ENCODE results near the gene ZNF391. TPM values are rescaled to one million over a fixed set of nuclear protein-coding genes. Genes with fewer than 3 reads are reported as not detected.

ZNF391 gene
- total RNA-seq, 1 experiment from 2014 or later = 5.0 TPM

GRCh38 chr6:27452496-27452897 is 63.9 kb downstream of the ZNF391 start:
- intact Hi-C loops (cut with micrococcal nuclease; ENCODE audit: unreplicated experiment) = no loop called here
- POLR2A ChIA-PET = no interaction called here
- no peak overlapping the region for H3K4me3 ChIP-seq (ENCODE audit: low read depth, low read length)
- peaks cover 61% of the 10 kb centered on the region for H3K9me3 Mint-ChIP-seq (ENCODE audit: unreplicated experiment)
- TF ChIP-seq CTCF (IDR thresholded peaks at IDR 0.05; ENCODE audit: insufficient read depth in 1 of 2, low read depth in 1 of 2, low read length in 1 of 2, severe bottlenecking in 1 of 2, unreplicated experiment in 1 of 2) = no peak
- peaks cover 40% of the 10 kb centered on the region for H3K9me3 ChIP-seq
- peaks cover 8% of the 10 kb centered on the region for H3K36me3 ChIP-seq (ENCODE audit: control insufficient read depth, insufficient read depth, low read length)
- no peaks in the 10 kb centered on the region for H3K27me3 Mint-ChIP-seq (ENCODE audit: insufficient read depth, unreplicated experiment)
- H3K27ac Mint-ChIP-seq (ENCODE audit: unreplicated experiment) = no peak overlapping the region
- peaks cover 57% of the 10 kb centered on the region for H3K36me3 Mint-ChIP-seq (ENCODE audit: insufficient read depth, unreplicated experiment)
- no TSS peak for BruUV-seq (replicated peaks)
- no peak overlapping the region for H3K4me3 Mint-ChIP-seq (ENCODE audit: unreplicated experiment)
- no peak for DNase-seq
- CTCF ChIA-PET = no interaction called here
- peaks cover 6% of the 10 kb centered on the region for H3K4me1 Mint-ChIP-seq (ENCODE audit: low read depth, unreplicated experiment)
- H3K4me1 ChIP-seq = no peaks in the 10 kb centered on the region
- H3K27me3 ChIP-seq (replicated peaks; ENCODE audit: control insufficient read depth, insufficient read depth, low read length) = no peaks in the 10 kb centered on the region

Other genes with a start within 250 kb of the ZNF391 start
- 16.4 and 16.5 TPM in 2 replicates for gene PRSS16, start 141.1 kb upstream of the ZNF391 start, total RNA-seq (2022)
- gene POM121L2, start 76.5 kb upstream of the ZNF391 start, total RNA-seq (2022) = not detected in 2 replicates
- 3.9 and 4.4 TPM in 2 replicates for gene ZNF184, start 84.3 kb downstream of the ZNF391 start, total RNA-seq (2022)

Data from Caco-2 (cell line).